HG02870 (cell line): Measurements from ENCODE around the gene LRMDA.

Source experiments
- ATAC-seq: cut with Tn5 transposase; IDR thresholded peaks from one replicate; pipeline ENCODE4 v1.9.1; 2021; ENCODE audit warnings: mild to moderate bottlenecking, moderate library complexity; ENCODE audit not compliant: unreplicated experiment

The LRMDA gene

DNA sequence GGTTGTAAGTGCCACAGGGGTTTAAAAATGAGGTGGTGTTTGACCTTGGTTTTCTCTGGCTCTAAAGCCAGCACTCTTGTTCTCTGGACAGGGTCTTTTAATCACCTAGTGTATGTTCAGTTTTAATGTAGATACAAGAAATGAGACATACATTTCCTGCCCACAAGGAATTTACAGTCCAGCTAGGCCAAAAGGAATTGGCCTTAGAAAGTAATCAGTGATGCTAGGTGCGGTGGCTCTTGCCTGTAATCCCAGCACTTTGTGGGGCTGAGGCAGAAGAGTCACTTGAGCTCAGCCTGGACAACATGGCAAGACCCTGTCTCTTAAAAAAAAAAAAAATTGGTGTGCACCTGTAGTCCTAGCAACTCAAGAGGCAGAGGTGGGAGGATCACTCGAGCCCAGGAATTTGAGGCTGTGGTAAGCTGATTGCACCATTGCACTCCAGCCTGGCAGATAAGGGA is 100.2 kb downstream of the LRMDA start:
- ATAC-seq, result no peak

DNA sequence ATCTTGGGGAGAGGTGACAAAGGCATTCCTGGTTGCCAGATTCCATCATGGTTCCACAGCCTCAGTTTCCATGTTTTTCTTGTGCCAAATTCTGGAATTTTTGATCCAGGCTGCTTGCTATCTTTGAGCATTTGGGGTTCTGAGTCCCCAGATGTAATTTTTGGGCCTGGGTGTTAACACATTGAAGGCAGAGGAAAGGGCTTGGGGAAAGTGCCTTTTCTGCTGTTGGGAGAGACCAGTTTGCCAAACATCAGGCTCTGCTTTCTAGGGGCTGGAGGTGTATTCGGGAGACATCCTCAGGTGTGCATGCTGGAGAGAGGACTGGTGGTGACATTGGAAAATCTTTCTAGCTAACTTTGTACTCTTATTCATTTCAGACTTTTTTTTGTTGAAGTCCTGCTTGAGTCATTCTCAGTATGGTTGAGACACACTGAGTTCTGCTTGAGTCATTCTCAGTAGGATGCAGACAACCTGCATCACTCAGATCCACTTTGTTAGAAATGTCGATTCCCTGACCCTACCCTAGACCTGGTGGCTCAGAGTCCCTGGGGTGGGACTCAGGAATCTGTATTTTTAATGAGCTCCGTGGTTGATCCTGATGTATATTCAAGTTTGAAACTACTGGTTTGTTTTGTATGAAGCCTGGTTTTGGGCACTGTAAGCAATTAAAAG is 101.0 kb downstream of the LRMDA start:
- ATAC-seq, result no peak

DNA sequence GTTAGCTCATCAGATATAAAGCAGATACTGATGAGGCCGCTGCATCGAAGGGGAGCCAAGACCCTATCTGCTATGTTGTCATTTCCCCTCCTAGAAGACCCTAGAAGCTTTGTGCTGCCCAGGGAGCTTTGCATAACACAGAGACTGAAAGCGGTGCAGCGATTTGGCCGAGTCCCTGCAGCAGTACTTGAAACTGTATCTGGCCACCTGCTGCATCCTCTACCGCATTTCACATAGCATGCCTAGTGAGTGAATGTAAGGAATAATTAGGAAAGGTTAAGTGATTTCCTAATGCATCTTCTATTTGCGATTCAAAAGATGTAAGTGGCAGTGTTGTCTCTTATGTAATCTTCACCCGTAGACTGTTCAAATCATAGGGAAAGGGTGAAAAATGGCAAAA is 106.7 kb downstream of the LRMDA start:
- ATAC-seq, result no peak

DNA sequence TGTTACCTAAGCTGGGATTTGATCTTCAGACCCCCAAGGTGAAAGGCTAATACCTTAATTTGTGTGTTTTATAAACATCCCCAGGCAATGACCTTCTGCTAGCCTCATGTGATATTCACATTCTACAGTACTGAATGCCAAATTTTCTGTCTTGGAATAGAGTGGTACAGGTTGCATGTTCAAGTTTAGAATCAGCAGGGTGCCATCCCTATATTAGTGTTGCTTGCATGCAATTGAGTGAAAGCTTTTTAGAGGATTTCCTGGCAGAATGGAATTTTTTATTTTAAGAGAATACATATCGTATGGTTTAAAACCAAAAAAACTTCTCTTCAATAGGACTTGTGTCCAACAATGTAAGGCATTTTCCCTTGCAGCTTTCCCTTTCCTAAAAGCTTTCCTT is 107.3 kb downstream of the LRMDA start:
- no peak for ATAC-seq

DNA sequence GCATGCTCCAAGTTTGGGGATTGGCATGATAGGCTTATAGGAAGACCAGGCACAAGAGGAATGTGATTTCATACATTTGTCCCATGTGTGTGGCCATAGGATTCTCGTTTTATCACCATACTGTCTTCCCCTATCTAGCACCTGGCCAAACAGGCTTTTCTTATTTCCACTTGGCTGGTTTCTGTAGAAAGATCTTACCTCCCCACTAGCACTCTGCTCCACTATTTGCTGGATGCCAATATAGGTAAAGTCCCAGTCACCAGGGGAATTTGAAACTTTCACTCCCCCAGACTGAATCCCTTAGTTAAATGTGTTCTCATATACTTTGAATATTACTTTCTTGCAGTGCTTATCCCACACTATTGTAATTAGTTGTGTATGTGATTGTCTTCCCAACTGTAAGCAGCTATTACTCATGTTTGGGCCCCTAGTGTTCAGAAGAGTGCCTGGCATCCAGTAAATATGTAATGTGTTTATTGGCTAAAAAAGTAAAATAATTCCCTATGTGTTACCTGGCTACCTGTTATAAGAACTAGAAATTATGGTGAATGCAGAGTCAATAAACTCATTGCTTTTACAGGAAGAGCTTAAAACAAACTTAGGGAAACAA is 109.0 kb downstream of the LRMDA start:
- peak; percentile 56 for ATAC-seq

DNA sequence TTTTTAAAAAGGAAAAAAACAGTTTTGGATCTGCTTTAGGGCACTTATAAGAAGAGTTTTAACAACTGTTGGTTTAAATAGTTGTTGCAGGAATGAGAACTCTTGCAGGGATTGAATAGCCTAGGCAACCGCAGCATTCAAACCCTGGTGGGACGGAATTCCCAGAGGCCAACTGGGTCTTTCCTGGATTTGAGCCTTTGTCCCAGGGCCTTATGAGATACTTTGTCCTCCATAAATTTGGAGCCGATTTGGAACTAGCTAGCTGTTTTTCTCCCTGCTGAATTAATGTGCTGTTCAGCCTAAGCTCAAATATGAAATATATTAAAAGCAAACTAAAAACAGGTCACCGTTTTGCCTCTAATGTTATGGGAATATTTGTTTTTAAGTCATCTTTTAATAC is 109.6 kb downstream of the LRMDA start:
- no peak for ATAC-seq

DNA sequence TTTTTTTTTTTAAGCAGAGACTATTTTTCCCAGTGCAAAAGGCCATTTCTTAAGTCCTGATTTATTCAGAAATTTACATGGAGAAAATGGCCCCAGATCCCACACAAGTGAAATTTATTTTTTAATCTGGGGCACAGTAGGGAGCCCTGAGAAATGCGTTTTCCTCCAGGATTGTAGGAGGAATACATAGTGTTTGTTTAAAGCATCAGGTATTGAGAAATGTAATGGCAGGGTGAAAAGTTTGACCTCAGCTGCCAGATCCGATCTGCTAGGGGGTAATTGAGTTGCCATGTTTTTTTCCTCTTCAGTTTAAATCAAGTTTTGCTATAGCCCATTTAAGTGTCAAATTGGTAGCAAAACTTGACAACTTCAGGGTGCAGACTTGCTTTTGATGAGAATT is 110.0 kb downstream of the LRMDA start:
- ATAC-seq, result no peak

DNA sequence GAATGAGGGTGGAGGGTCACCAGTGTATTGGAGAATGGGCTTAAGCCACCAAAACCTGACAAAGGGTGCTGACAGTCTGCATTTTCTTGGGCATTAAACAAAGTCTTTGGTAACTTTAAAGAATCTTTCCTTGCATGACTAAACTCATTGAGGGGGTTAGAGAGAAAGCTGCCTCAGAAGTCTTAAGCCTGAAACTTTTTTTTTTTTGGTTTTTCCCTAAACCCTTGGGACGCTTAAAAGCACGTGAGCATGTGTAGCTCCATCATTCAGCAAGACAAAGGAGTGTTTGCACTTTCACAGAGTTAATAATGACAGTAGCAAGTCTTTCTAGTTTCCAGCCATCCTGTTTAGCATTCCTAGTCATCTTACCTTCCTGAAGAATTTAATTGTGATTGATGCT is 110.7 kb downstream of the LRMDA start:
- no peak for ATAC-seq

DNA sequence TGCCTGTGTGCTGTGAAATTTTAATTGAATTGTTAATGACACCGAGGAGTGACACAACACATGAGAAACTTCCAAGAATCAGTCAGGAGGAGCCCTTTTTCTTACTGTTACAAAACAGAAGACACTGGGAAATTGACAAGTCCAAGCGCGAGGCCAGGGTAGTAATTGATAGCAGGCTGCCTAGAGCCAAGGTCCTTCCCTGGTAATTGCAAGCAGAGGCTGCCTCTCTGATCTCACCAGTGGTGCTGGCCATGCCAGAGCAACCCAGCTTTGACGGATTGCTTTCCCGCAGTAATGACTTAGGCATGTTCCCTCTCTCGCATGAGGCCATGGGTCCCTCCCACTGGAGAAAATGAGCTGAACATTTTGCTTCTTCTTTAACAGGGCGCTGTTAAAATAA is 111.5 kb downstream of the LRMDA start:
- ATAC-seq, result no peak

DNA sequence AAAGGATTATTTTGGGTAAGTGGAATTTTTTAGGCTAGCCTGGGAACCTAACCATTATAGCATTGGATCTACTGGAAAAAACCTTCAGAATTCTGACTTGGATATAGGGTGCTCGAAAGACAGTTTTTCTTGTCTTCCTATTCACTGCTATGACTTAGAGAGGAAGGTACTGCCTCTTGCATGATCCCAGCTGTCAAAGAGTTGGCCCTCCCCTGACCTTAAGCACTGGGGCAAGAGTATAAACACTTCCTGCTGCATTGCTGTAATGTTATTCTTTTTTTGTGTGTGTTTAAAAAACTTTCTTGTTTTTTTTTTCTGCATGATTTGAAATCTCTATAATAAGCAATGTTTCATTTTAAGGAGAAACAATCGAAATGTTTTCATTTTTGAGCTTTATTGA is 113.0 kb downstream of the LRMDA start:
- no peak for ATAC-seq

DNA sequence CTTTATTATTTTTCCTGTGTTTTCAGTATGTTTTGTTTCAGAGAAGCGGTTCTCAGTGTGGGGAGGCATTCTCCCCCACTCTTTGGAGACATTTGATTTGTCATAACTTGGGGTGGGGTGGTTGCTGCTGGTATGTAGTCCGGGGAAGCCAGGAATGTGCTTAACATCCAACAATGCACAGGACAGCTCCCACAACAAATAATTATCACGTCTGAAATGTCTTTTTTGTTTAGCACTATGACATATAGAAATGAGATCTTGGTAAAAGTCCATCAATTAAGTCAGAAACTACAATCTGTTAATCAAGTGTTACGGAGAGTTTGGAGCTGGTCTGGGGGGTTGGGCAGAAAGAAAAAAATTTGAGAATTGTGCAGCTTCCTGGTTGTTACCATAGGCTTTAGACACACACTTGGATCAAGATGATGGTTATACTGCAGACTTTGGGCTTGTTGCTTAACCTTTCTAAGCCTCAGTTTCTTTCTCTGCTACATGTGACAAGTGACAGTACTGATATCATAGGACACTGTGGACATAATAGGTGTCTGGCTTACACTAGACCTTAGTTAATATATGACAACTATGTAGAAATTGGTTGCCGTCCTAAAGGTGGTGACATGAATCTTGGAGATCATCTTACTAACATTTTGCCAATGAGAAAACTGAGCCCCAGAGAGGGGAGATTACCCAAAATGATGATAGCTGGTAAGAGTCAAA is 113.7 kb downstream of the LRMDA start:
- ATAC-seq, result no peak

DNA sequence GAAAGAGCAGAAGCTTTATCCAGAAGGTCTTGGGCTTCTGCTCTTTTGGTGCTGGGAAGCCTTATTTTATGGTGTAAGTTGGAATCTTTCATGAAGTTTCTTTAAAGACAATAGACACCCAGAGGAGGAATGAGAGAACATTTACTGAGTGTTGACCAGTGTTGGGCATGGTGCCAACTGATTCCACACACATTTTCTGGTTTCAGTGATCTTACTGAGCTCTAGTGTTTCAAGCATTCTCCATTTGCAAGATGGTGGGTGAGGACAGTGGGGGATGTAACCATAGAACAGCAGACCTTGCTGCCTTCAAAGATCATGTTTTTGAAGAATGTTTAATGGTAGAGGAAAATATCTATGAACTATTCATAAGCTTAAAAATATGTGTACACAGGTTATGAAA is 114.6 kb downstream of the LRMDA start:
- ATAC-seq, result no peak

DNA sequence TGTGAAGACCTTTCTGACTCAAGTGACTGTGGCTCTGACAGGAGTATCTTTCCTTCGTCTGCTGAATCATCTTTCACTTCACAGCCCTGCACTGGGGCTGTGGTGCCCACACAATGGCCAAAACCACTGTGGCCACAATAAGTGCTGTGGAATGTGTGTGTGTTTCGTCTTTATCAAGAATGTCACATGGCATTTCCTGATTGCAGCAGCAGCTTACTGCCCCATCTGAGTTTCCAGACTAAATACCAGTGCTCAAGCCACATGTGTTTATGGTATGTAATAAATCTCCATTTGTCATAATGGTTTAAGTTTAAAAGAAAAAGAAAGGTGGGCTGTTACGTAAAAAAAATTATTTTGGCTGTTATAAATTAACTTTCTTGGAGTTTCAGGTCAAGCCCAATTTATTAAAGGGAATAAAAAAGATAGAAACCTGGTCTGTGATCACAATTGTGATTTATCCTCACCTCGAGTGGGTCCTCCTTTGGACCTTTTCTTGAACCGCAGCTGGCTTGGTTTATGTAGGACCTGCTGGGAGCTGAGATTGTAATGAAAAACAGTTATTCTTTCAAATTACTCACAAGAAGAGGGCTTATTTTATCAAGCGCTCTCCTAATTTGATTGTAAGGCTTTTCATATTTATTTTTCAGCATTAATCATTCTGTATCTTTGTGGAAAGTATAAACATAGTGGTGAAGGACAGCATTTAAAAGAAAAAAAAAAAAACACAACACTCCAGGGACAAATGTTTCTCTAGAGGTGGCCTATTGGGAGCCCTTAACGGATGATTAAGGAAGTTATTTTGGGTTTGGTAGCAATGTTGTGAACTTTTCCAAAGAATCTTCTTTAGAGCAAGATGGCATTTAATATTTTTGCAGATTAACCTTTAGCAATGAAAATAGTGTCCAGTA is 116.2 kb downstream of the LRMDA start:
- ATAC-seq, result no peak

DNA sequence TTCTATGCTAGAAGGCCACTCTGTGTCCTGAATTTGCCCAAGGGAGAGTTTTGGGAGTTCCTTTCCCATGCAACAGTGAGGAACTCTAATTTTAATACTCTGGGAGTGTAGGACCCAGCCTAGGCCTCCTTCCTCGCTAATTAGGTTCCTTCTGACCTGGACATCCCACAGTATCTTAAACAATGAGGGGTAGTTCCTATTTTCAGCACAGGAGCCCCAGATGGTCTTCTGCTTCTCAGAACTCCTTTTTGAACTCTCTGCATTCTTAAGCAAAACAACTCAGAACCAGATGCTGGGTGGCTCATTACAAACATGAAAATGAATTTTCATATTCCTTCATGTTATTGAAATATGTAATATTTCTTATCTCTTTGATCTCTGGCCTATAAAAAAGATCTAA is 116.9 kb downstream of the LRMDA start:
- ATAC-seq, result no peak

DNA sequence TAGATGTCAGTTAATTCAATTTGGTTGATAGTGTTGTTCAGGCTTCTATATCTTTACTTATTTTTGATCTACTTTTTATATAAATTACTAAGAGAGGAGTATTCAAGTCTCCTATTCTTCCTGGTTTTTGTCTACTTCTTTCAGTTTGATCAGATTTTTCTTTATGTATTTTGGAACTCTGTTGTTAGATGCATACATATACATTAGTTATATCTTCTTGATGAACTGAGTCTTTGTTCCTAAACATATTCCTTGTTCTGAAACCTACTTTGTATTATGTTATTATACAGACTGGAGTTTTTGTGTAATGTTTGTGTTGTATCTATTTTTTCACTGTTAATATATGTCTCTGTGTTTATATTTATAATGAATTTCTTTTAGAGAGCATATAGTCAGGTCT is 118.8 kb downstream of the LRMDA start:
- ATAC-seq, result no peak

DNA sequence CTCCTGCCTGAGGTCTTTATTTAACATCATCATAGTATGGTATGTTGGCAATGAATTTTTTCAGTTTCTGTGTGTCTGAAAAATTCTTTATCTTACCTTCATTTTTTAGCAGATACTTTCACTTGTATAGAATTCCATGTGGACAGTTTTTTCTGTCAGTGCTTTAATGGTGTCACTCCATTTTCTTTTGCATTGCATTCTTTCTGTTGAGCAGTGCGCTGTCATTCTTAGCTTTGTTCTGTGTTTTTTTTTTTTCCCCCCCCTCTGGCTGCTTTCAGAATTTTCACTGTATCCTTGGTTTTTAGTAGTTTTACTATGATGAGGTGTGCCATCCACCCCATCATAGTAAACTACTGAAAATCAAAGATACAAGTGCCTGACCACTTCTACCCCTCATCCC is 120.7 kb downstream of the LRMDA start:
- ATAC-seq, result no peak

DNA sequence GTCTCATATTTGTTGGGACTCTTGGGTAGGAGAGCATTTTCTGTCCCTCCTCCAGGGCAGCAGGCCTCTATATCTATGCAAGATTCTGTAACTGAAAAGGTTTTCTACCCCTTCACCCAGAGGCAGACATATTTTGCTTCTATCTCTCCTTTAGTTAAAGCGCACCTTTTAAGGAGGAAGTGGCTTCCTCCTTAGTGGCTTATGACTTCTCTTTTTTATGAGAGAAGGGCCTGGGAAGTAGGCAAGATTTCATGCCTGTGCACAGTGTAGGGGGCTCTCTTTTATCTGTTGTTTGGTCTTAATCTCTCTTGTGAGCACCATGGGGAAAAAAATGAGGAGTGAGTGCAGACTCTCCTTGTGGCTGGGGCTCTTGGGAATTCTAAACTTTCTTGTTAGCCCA is 122.1 kb downstream of the LRMDA start:
- ATAC-seq, result no peak

DNA sequence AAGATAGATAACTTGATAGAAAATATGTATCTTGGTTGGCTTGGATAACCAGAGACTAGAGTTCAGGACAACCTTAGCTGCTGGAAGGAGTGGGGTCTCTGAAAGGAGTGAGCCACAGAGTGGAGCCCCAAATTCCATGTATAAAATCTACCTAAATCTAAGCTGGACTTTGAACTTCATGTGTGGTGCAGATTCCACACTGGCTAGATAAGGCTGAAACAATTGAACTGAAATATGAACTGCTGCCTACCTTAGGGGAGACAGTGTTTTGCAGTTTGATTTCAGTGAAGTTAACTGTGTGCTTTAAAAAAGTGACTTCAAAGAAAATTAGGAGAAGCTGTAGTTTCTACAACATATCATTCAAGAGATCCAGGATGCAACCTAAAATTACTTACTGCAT is 123.9 kb downstream of the LRMDA start:
- ATAC-seq, result no peak

DNA sequence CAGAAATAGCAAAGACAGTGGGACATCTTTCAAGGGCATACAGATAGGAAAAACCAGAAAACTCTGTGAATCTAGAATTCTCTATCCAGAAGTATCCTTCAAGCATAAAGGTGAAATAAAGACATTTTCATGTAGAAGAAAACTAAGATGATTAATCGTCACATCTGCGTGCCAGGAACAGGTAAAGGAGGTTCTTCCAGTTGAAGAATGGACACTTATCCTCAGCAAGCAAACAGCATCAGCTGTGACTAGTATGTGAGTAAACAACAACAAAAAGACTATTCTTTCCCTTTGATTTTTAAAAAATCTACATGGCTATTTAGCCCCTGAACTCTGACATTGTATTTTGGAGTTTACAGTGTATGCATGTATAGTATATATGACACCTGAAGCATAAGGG is 124.9 kb downstream of the LRMDA start:
- ATAC-seq, result no peak

DNA sequence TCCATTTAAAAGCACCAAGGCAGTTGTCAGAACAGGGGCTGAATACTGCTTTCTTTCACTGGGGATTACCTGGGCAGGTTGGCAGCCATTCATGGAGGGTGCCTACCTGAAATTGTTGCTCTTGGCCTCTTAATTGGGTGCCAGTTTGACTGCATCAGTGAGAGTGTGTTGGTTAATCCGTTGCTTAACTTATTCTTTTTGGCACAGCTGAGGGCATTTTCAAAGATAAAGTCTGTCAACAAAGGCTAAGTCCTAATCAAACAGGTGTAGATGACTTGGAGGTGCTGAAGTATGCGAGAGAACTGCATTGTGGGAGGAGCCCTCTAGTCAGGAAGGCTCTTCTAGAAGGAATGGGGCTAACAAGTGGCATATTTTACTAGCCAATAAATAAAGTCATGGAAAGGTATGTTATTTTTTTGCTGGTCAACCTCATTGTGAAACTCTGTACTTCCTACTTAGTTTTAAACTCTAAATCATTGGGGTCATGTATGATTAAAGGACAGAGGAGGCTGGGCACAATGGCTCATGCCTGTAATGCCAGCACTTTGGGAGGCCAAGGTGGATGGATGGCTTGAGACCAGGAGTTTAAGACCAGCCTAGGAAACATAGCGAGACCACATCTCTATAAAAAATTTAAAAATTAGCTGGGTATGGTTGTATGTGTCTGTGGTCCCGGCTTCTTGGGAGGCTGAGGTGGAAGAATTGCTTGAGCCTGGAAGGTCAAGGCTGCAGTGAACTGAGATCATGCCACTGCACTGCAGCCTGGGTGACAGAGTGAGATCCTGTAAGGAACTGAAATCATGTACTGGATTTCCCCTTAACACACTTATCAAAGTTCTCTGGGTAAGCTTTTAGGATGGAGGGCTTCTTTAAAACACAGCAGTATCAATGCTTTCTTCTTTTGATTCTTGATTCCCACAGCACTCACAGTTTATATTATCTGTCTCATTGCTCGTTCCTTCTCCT is 134.1 kb downstream of the LRMDA start:
- ATAC-seq, result peak; percentile 79
